Upper lobe of left lung (tissue), 4 donors: ENCODE data around the gene STK31.

Source experiments
- CTCF ChIP-seq, 6 experiments: fragments of 450-650 bp in 4 of 6; fragments of 200-600 bp in 2 of 6; sonication (generic) in 2 of 6; IDR thresholded peaks; one replicate each; pipeline ENCODE4 v1.5.1; 2016 to 2019; ENCODE audit warnings: antibody characterized with exemption in 6 of 6
- EP300 ChIP-seq, 4 donors: sonication (generic); formaldehyde crosslinking; IDR thresholded peaks; one replicate each; pipeline ENCODE4 v1.5.1; 2017; ENCODE audit warnings: antibody characterized with exemption in 4 of 4, control low read depth in 2 of 4
- POLR2A ChIP-seq, 4 donors: fragments of 450-650 bp; IDR thresholded peaks; one replicate each; pipeline ENCODE4 v1.5.1; 2016 to 2017; ENCODE audit warnings: antibody characterized with exemption in 4 of 4, mild to moderate bottlenecking in 2 of 4
- POLR2AphosphoS5 ChIP-seq, 2 donors: sonication (generic); formaldehyde crosslinking; IDR thresholded peaks; one replicate each; pipeline ENCODE4 v1.5.1; 2017; ENCODE audit warnings: antibody characterized with exemption in 2 of 2

GRCh38 chr7:23783115-23783514, 73.1 kb downstream of the STK31 start:
- TF ChIP-seq CTCF (IDR thresholded peaks at IDR 0.05) (no peak), POLR2A (IDR thresholded peaks at IDR 0.05) (no peak), EP300 (IDR thresholded peaks at IDR 0.05) (no peak), POLR2AphosphoS5 (IDR thresholded peaks at IDR 0.05) (no peak)
